IMR-90 (cell line): ENCODE results near the gene EEPD1. TPM values are rescaled to one million over a fixed set of nuclear protein-coding genes. Genes with fewer than 3 reads are reported as not detected.

Experiments
- ATAC-seq: fragments of 200-7000 bp; cut with Tn5 transposase; 2 replicates; pipeline ENCODE4 v1.9.1; 2020; ENCODE audit warnings: low read depth, mild to moderate bottlenecking, moderate library complexity
- BruUV-seq: library from RNA; stranded (reverse); fragments of 400-500 nt; replicated peaks from 2 replicates; lab custom pipeline; 2021; lab: Mats Ljungman, UMichigan
- CTCF ChIA-PET: fragments of 300-600 bp; formaldehyde crosslinking; extraction: SDS; loops from one replicate; lab custom pipeline; 2021; ENCODE audit warnings: antibody characterized with exemption; lab: Yijun Ruan, JAX
- POLR2A ChIA-PET: fragments of 300-600 bp; sonication (Branson Sonifier 250); formaldehyde crosslinking; loops from one replicate; lab custom pipeline; 2022; ENCODE audit warnings: antibody characterized with exemption; ENCODE audit not compliant: unreplicated experiment; lab: Charles Lee
- DNase-seq: peaks from one replicate; pipeline ENCODE4 v3.0.0; 2013
- H2AFZ ChIP-seq: replicated peaks from 2 replicates; pipeline ENCODE3; 2013; ENCODE audit warnings: low read length, mild to moderate bottlenecking; ENCODE audit not compliant: poor library complexity
- H2AK5ac ChIP-seq: 2 replicates; pipeline ENCODE4 v1.6.1; 2013; ENCODE audit warnings: low read depth, low read length, inconsistent platforms
- H2AK9ac ChIP-seq: replicated peaks from 2 replicates; pipeline ENCODE3; 2013; ENCODE audit warnings: mild to moderate bottlenecking, low read depth, low read length, moderate library complexity; ENCODE audit not compliant: poor library complexity
- H2BK120ac ChIP-seq: 2 replicates; pipeline ENCODE4 v1.6.1; 2013; ENCODE audit warnings: low read depth, low read length, inconsistent platforms
- H2BK15ac ChIP-seq: 3 replicates; pipeline ENCODE4 v1.6.1; 2013; ENCODE audit warnings: low read depth, low read length, inconsistent platforms
- H2BK20ac ChIP-seq: 2 replicates; pipeline ENCODE4 v1.6.1; 2013; ENCODE audit warnings: low read depth, mild to moderate bottlenecking, inconsistent platforms, low read length, moderate library complexity
- H2BK5ac ChIP-seq: 2 replicates; pipeline ENCODE4 v1.6.1; 2013; ENCODE audit warnings: mild to moderate bottlenecking, low read depth, low read length, inconsistent platforms; ENCODE audit not compliant: poor library complexity, severe bottlenecking
- H3K14ac ChIP-seq: replicated peaks from 2 replicates; pipeline ENCODE4 v1.6.1; 2013; ENCODE audit warnings: low read depth, low read length, inconsistent platforms
- H3K18ac ChIP-seq: 2 replicates; pipeline ENCODE4 v1.6.1; 2013; ENCODE audit warnings: low read depth, low read length, control low read depth
- H3K23ac ChIP-seq: 2 replicates; pipeline ENCODE4 v1.6.1; 2013; ENCODE audit warnings: low read depth, low read length, inconsistent platforms
- H3K27ac ChIP-seq: 2 replicates; pipeline ENCODE4 v1.5.1; 2013; ENCODE audit warnings: mild to moderate bottlenecking, control low read depth, low read length; ENCODE audit not compliant: insufficient read depth
- H3K27me3 ChIP-seq: 2 replicates; pipeline ENCODE4 v1.6.1; 2013; ENCODE audit warnings: low read length; ENCODE audit not compliant: control insufficient read depth, insufficient read depth
- H3K36me3 ChIP-seq: 2 replicates; pipeline ENCODE4 v1.6.1; 2013; ENCODE audit warnings: low read length, mixed read lengths; ENCODE audit not compliant: control insufficient read depth, insufficient read depth
- H3K4ac ChIP-seq: 2 replicates; pipeline ENCODE4 v1.6.1; 2013; ENCODE audit warnings: low read depth, low read length, inconsistent platforms
- H3K4me1 ChIP-seq: 2 replicates; pipeline ENCODE4 v1.6.1; 2013; ENCODE audit warnings: low read length, mixed read lengths; ENCODE audit not compliant: control insufficient read depth, insufficient read depth
- H3K4me2 ChIP-seq: 2 replicates; pipeline ENCODE4 v1.6.1; 2013; ENCODE audit warnings: low read depth, mild to moderate bottlenecking, control low read depth, low read length, moderate library complexity
- H3K4me3 ChIP-seq: 2 replicates; pipeline ENCODE4 v1.5.1; 2013; ENCODE audit warnings: low read depth, mild to moderate bottlenecking, control low read depth, low read length, moderate library complexity; ENCODE audit not compliant: insufficient read depth
- H3K56ac ChIP-seq: 2 replicates; pipeline ENCODE4 v1.6.1; 2013; ENCODE audit warnings: low read length, inconsistent platforms; ENCODE audit not compliant: insufficient read depth; ENCODE audit errors: extremely low read depth
- H3K79me1 ChIP-seq, 2 experiments: 2 replicates each; pipeline ENCODE4 v1.6.1; 2013; ENCODE audit warnings: low read length in 2 of 2, inconsistent platforms in 1 of 2, low read depth in 1 of 2
- H3K9ac ChIP-seq: 2 replicates; pipeline ENCODE4 v1.6.1; 2013; ENCODE audit warnings: low read depth, low read length, control low read depth
- H3K9me1 ChIP-seq: 2 replicates; pipeline ENCODE4 v1.6.1; 2013; ENCODE audit warnings: low read length, inconsistent platforms; ENCODE audit not compliant: insufficient read depth
- H3K9me3 ChIP-seq: 2 replicates; pipeline ENCODE4 v1.6.1; 2013; ENCODE audit warnings: low read length; ENCODE audit not compliant: control insufficient read depth, insufficient read depth
- H4K20me1 ChIP-seq: 2 replicates; pipeline ENCODE4 v1.6.1; 2013; ENCODE audit warnings: low read length, inconsistent platforms; ENCODE audit not compliant: insufficient read depth
- H4K5ac ChIP-seq: 2 replicates; pipeline ENCODE4 v1.6.1; 2013; ENCODE audit warnings: mild to moderate bottlenecking, low read depth, low read length, control low read depth
- H4K8ac ChIP-seq, 2 experiments: 2 replicates each; pipeline ENCODE4 v1.6.1; 2013; ENCODE audit warnings: low read depth in 2 of 2, low read length in 2 of 2, control low read depth in 1 of 2, inconsistent platforms in 1 of 2
- H4K91ac ChIP-seq: 2 replicates; pipeline ENCODE4 v1.6.1; 2013; ENCODE audit warnings: low read depth, low read length, inconsistent platforms; ENCODE audit not compliant: insufficient read depth
- BHLHE40 ChIP-seq: fragments of 150-350 bp; IDR thresholded peaks from 2 replicates; pipeline ENCODE4 v1.6.1; 2016; ENCODE audit warnings: mild to moderate bottlenecking, low read depth, low read length
- CEBPB ChIP-seq: IDR thresholded peaks from 2 replicates; pipeline ENCODE4 v1.6.1; 2012; ENCODE audit warnings: low read depth, low read length, improper control_type of control experiment
- CTCF ChIP-seq: conservative IDR thresholded peaks from 2 replicates; pipeline ENCODE4 v1.5.1; 2012; ENCODE audit warnings: mild to moderate bottlenecking, low read depth, low read length, improper control_type of control experiment
- ELK1 ChIP-seq: fragments of 150-350 bp; IDR thresholded peaks from 2 replicates; pipeline ENCODE4 v1.6.1; 2016; ENCODE audit warnings: low read depth, mild to moderate bottlenecking, low read length, moderate library complexity, borderline replicate concordance
- FOS ChIP-seq: fragments of 150-350 bp; IDR thresholded peaks from 2 replicates; pipeline ENCODE4 v1.6.1; 2016; ENCODE audit warnings: low read depth, low read length
- MAFK ChIP-seq: IDR thresholded peaks from 2 replicates; pipeline ENCODE4 v1.6.1; 2012; ENCODE audit warnings: low read depth, low read length, improper control_type of control experiment
- MAZ ChIP-seq: IDR thresholded peaks from 2 replicates; pipeline ENCODE4 v1.6.1; 2012; ENCODE audit warnings: low read depth, mild to moderate bottlenecking, low read length, improper control_type of control experiment, moderate library complexity, borderline replicate concordance
- MXI1 ChIP-seq: IDR thresholded peaks from 2 replicates; pipeline ENCODE4 v1.6.1; 2012; ENCODE audit warnings: low read depth, mild to moderate bottlenecking, low read length, moderate library complexity, borderline replicate concordance
- NFE2L2 ChIP-seq: fragments of 150-350 bp; IDR thresholded peaks from 2 replicates; pipeline ENCODE4 v1.6.1; 2016; ENCODE audit warnings: low read depth, mild to moderate bottlenecking, low read length
- RCOR1 ChIP-seq: IDR thresholded peaks from 2 replicates; pipeline ENCODE4 v1.6.1; 2012; ENCODE audit warnings: mild to moderate bottlenecking, low read length, improper control_type of control experiment; ENCODE audit not compliant: insufficient replicate concordance
- WGBS, 2 experiments: methylation state at CpG; one replicate each; pipeline versions ENCODE4 v1.1.5 to v1.1.7; 2013; ENCODE audit warnings: missing lambda C conversion rate in 2 of 2; ENCODE audit not compliant: insufficient read length in 1 of 2; ENCODE audit errors: extremely low coverage in 2 of 2; 5-methylcytosine and 5-hydroxymethylcytosine counted together
- dilution Hi-C: fragments of 300-500 bp; cut with HindIII; formaldehyde crosslinking; loops from one replicate; pipeline ENCODE4 v1.14.3; 2018; ENCODE audit warnings: low sequenced_read_pairs; ENCODE audit not compliant: unreplicated experiment
- in situ Hi-C: fragments of 300-500 bp; cut with MboI; formaldehyde crosslinking; loops from 3 replicates; pipeline ENCODE4 v1.14.3; 2019; ENCODE audit warnings: low sequenced_read_pairs, inconsistent platforms, mixed read lengths
- intact Hi-C: fragments of 100-400 bp; cut with micrococcal nuclease; formaldehyde crosslinking; loops from 2 replicates; pipeline ENCODE4 v1.10.0; 2022
- polyA plus RNA-seq, 3 experiments: library from polyadenylated mRNA; depleted of rRNA; stranded (reverse); fragments of >200 nt; gene quantifications; 2 replicates each; pipeline ENCODE4 v1.2.3, GENCODE V29; 2012; ENCODE audit warnings: low replicate concordance in 1 of 3
- total RNA-seq: library from RNA; depleted of rRNA; stranded (reverse); fragments of >200 nt; gene quantifications from 2 replicates; pipeline ENCODE4 v1.2.3, GENCODE V29; 2012

EEPD1 gene
- total and polyA plus RNA-seq, 2 of the 4 experiments (the other 2 are of a cell fraction), result 7.3 to 15.2 TPM

GRCh38 chr7:36281945-36282717 lies 129.1 kb downstream of the EEPD1 start (continued):
- TF ChIP-seq ELK1 (no peak), NFE2L2 (no peak)

GRCh38 chr7:36283181-36283580 lies 130.1 kb downstream of the EEPD1 start:
- no peak overlapping the region for H3K27ac ChIP-seq
- no TSS peak for BruUV-seq
- H3K79me1 ChIP-seq, result peaks cover 5 to 20% of the 10 kb centered on the region in 2 experiments; a peak in 2 of 4 replicates
- H3K27me3 ChIP-seq, result no peaks in the 10 kb centered on the region
- H3K9ac ChIP-seq, result no peak overlapping the region
- no peak overlapping the region for H3K56ac ChIP-seq
- H3K4ac ChIP-seq, result no peak overlapping the region
- no peaks in the 10 kb centered on the region for H4K20me1 ChIP-seq
- no peak overlapping the region for H4K8ac ChIP-seq
- H3K9me1 ChIP-seq, result peaks cover 19% of the 10 kb centered on the region
- no peak overlapping the region for H2AFZ ChIP-seq
- H3K36me3 ChIP-seq, result peaks cover 13% of the 10 kb centered on the region; the same call in 1 of the 2 replicates
- no peak overlapping the region for H2BK5ac ChIP-seq
- H3K4me2 ChIP-seq, result no peak overlapping the region
- H4K91ac ChIP-seq, result no peak overlapping the region
- no peak overlapping the region for H4K5ac ChIP-seq
- H3K18ac ChIP-seq, result no peak overlapping the region
- in situ Hi-C loops, result no loop called here
- intact Hi-C loops, result loop anchor here (5.0 kb wide), 1 partner anchor 76 kb away; no protein-coding TSS in a partner anchor
- no peak overlapping the region for H2BK120ac ChIP-seq
- DNase-seq (no peak), ATAC-seq (no peak)
- no peak overlapping the region for H2AK9ac ChIP-seq
- 100% methylated on average over 3 of the region's 9 CpGs; no CpG with 5 or more reads in 1 of the 2 experiments for WGBS, 2 experiments
- H2BK20ac ChIP-seq, result no peak overlapping the region
- no peak overlapping the region for H3K4me3 ChIP-seq
- peaks cover 34% of the 10 kb centered on the region for H3K4me1 ChIP-seq
- dilution Hi-C loops, result no loop called here
- H3K14ac ChIP-seq, result no peak overlapping the region
- no peaks in the 10 kb centered on the region for H3K9me3 ChIP-seq
- CTCF ChIA-PET, result interaction anchor here (0.7 kb wide), 1 partner anchor 10 kb away, joined by 3 read pairs; no protein-coding TSS in a partner anchor
- POLR2A ChIA-PET, result no interaction called here
- no peak overlapping the region for H2AK5ac ChIP-seq
- no peak overlapping the region for H2BK15ac ChIP-seq
- no peak overlapping the region for H3K23ac ChIP-seq
- TF ChIP-seq MAFK (no peak), MXI1 (no peak), BHLHE40 (no peak), MAZ (no peak), CTCF (no peak), CEBPB (no peak), RCOR1 (no peak), FOS (no peak), NFE2L2 (no peak)
